Adrenal gland (tissue), 12 donors: ENCODE results near the gene IL36G. TPM values are rescaled to one million over a fixed set of nuclear protein-coding genes. Genes with fewer than 3 reads are reported as not detected.

Experiments
- DNase-seq, 7 donors: peaks; one replicate each; pipeline ENCODE4 v3.0.0-alpha.2; 2019 to 2020
- H3K27ac ChIP-seq, 5 donors: fragments of 200-600 bp; sonication (generic) in 4 of 5; 1 replicate in 3 of 5; 2 replicates in 2 of 5; pipeline versions ENCODE4 v1.5.1 to v1.8.0; 2016 to 2020; ENCODE audit warnings: mild to moderate bottlenecking in 1 of 5
- H3K27me3 ChIP-seq: fragments of 200-600 bp; 2 replicates; pipeline ENCODE4 v1.8.0; 2021
- H3K36me3 ChIP-seq, 2 donors: fragments of 200-600 bp; replicated peaks in 1 of 2; 1 replicate in 1 of 2; 2 replicates in 1 of 2; pipeline versions ENCODE4 v1.5.1 to v1.8.0; 2018 to 2022
- H3K4me1 ChIP-seq, 2 donors: fragments of 200-600 bp; replicated peaks in 1 of 2; 1 replicate in 1 of 2; 2 replicates in 1 of 2; pipeline versions ENCODE4 v1.5.1 to v1.8.0; 2018 to 2021
- H3K4me3 ChIP-seq, 4 donors: fragments of 200-600 bp; sonication (generic) in 3 of 4; one replicate each; pipeline ENCODE4 v1.5.1; 2016 to 2018
- H3K9me3 ChIP-seq, 3 donors: fragments of 200-600 bp; sonication (generic) in 1 of 3; replicated peaks in 1 of 3; 1 replicate in 2 of 3; 2 replicates in 1 of 3; pipeline versions ENCODE4 v1.5.1 to v1.8.0; 2016 to 2021
- CTCF ChIP-seq, 6 experiments: fragments of 450-650 bp in 4 of 6; fragments of 200-600 bp in 2 of 6; sonication (generic) in 1 of 6; IDR thresholded peaks; 1 replicate in 5 of 6; 2 replicates in 1 of 6; pipeline versions ENCODE4 v1.5.1 to v1.8.0; 2016 to 2021; ENCODE audit warnings: antibody characterized with exemption in 6 of 6, mild to moderate bottlenecking in 2 of 6, moderate library complexity in 1 of 6
- POLR2A ChIP-seq, 2 donors: fragments of 450-650 bp; IDR thresholded peaks; one replicate each; pipeline ENCODE4 v1.6.1; 2017; ENCODE audit warnings: antibody characterized with exemption in 2 of 2, mild to moderate bottlenecking in 2 of 2, moderate library complexity in 1 of 2
- WGBS, 4 donors: extraction: QIAGEN DNeasy Blood & Tissue Kit in 2 of 4; methylation state at CpG; one replicate each; pipeline versions ENCODE4 v1.1.5 to v1.1.7; 2013 to 2017; 5-methylcytosine and 5-hydroxymethylcytosine counted together
- intact Hi-C, 2 donors: fragments of 100-400 bp; cut with DNase I; formaldehyde crosslinking; loops; one replicate each; pipeline versions ENCODE4 v1.14.1 to v1.15.0; 2022 to 2023
- polyA plus RNA-seq, 3 donors: library from polyadenylated mRNA; stranded (reverse); fragments of 200-250 nt in 2 of 3; fragments of 350-450 nt in 1 of 3; fragmentation: Illumina TruSeq in 1 of 3; extraction: RNeasy Lipid Tissue Mini Kit (QIAGEN cat#74804) in 1 of 3; gene quantifications; one replicate each; pipeline ENCODE4 v1.2.3, GENCODE V29; 2013 to 2014
- total RNA-seq, 9 donors: library from RNA; depleted of rRNA in 4 of 9; stranded (reverse); fragments of >200 nt in 4 of 9; fragments of 120-200 nt in 1 of 9; fragmentation: NEBNext Ultra II Directional in 1 of 9; extraction: Animal tissue kit (Norgen Biotek cat#: 25700) in 1 of 9; gene quantifications; one replicate each; pipeline versions ENCODE4 v1.1.0 to v1.2.4, GENCODE V29; 2013 to 2023
- donor health status: healthy with polysubstance abuse.
- donor health status: Bipolar disorder and iron deficiency.
- donor health status: DM: yes; HTN: yes; CAD: no.
- donor health status: DM: no; HTN: no; CAD: no.
- donor health status: DM: no; HTN: no; CAD: no.
- donor health status: DM: yes; HTN: yes; CAD: no.

IL36G gene
- total and polyA plus RNA-seq, 12 donors: 0.28 TPM; not detected in 11

GRCh38 chr2:113011108-113011507 lies 33.3 kb downstream of the IL36G start:
- no peak overlapping the region for H3K27ac ChIP-seq
- no peaks in the 10 kb centered on the region for H3K36me3 ChIP-seq
- DNase-seq: no peak
- H3K9me3 ChIP-seq: no peaks in the 10 kb centered on the region
- intact Hi-C loops: no loop called here
- H3K27me3 ChIP-seq: peaks cover 6% of the 10 kb centered on the region
- H3K4me1 ChIP-seq: no peaks in the 10 kb centered on the region
- WGBS, 4 donors: 80 to 91% (median 88%) methylated on average over 1 of the region's 1 CpG
- no peak for TF ChIP-seq CTCF (IDR thresholded peaks at IDR 0.05)
- no peak for TF ChIP-seq POLR2A (IDR thresholded peaks at IDR 0.05)
- no peak overlapping the region for H3K4me3 ChIP-seq

DNA sequence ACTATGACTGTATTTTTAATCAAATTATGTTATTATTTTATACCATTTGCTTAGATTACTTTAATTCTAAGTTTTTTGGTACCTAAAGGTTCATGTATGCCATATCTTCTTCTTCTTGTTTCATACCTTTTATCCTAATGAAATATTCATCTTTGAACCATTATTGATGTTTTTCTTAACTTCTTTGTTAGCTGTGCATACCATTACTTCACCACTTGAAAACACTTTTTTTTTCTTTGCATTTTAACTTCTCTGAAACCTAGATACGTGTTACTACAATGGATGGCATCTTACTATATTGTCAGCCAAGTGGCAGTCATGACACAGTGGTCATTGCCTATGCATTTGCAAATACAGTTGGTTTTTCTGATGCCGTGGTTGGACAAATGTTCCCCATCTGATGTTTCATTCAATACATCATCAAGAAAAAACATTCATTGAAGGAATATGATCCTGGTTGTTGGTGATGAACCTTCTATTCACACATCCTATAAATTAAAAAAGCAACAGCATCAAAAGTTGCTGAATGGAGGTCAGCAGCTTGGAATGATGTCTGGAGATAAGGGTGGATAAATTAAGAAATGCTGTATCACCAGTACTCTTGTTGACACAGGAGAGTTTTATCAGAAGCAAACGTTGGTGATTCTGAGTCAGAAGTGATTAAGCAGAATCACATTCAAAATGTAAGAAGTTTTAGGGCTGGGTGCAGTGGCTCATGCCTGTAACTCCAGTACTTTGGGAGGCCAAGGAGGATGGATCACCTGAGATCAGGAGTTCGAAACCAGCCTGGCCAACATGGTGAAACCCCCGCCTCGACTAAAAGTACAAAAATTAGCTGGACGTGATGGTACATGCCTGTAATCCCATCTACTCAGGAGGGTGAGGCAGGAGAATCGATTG lies 34.9 kb downstream of the IL36G start:
- intact Hi-C loops: no loop called here
- Histone ChIP-seq H3K9me3 (no peaks in the 10 kb centered on the region), H3K36me3 (no peaks in the 10 kb centered on the region), H3K27ac (no peak overlapping the region), H3K4me3 (no peak overlapping the region), H3K27me3 (peaks cover 6% of the 10 kb centered on the region), H3K4me1 (no peaks in the 10 kb centered on the region)
- TF ChIP-seq POLR2A (IDR thresholded peaks at IDR 0.05) (no peak), CTCF (IDR thresholded peaks at IDR 0.05) (no peak)
- no peak for DNase-seq
- WGBS, 4 donors: 66 to 71% (median 68%) methylated on average over 8 of the region's 8 CpGs

DNA sequence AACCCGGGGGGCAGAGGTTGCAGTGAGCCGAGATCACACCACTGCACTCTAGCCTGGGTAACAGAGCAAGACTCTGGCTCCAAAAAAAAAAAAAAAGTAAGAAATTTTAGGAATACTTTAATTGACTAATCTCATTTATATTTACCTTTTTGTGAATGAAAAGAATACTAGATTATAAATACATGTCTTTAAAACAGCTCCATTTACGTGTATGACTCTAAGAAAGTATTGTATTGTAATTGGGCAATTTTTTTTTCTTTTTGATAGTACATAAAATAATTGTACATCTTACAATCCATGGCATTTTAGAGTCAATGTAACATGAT lies 35.5 kb downstream of the IL36G start:
- Histone ChIP-seq H3K4me3 (no peak overlapping the region), H3K9me3 (no peaks in the 10 kb centered on the region), H3K36me3 (no peaks in the 10 kb centered on the region), H3K4me1 (no peaks in the 10 kb centered on the region), H3K27me3 (peaks cover 6% of the 10 kb centered on the region), H3K27ac (no peak overlapping the region)
- TF ChIP-seq CTCF (IDR thresholded peaks at IDR 0.05): no peak
- no peak for TF ChIP-seq POLR2A (IDR thresholded peaks at IDR 0.05)
- DNase-seq: no peak
- 72 to 79% (median 77%) methylated on average over 3 of the region's 3 CpGs for WGBS, 4 donors
- intact Hi-C loops: no loop called here

- Histone ChIP-seq H3K36me3 (no peaks in the 10 kb centered on the region), H3K27me3 (peaks cover 6% of the 10 kb centered on the region), H3K27ac (no peak overlapping the region), H3K4me1 (no peaks in the 10 kb centered on the region), H3K4me3 (no peak overlapping the region), H3K9me3 (no peaks in the 10 kb centered on the region)
- WGBS, 4 donors: 85 to 95% (median 88%) methylated on average over 2 of the region's 2 CpGs
- DNase-seq: no peak
- TF ChIP-seq POLR2A (IDR thresholded peaks at IDR 0.05) (no peak), CTCF (IDR thresholded peaks at IDR 0.05) (no peak)
- intact Hi-C loops: no loop called here
Observed at GRCh38 chr2:113014067-113014466, 36.3 kb downstream of the IL36G start.
